Activated CD4-positive, alpha-beta T cell treated with anti-CD3 and anti-CD28 coated beads, Interleukin-2, amount 50 U/mL, for 1 hour (primary cell): Measurements from ENCODE around the gene OFD1.
"Not testable (repeated sequence)": the region's sequence is repeated elsewhere in the genome, so short reads cannot be mapped to it uniquely, and the experiment has no call there.

Source experiments
- DNase-seq: peaks from one replicate; pipeline ENCODE4 v3.0.0-alpha.2; 2020

OFD1 gene

GRCh38 chrX:13702111-13702789, 32.3 kb upstream of the OFD1 start:
- DNase-seq: no peak

- no peak for DNase-seq
These were observed 31.4 kb upstream of the OFD1 start for GRCh38 chrX:13703135-13703534.

GRCh38 chrX:13703589-13703988, 31.0 kb upstream of the OFD1 start:
- no peak for DNase-seq

GRCh38 chrX:13711141-13711540, 23.4 kb upstream of the OFD1 start:
- DNase-seq: no peak

- DNase-seq: no peak
These were observed 18.1 kb upstream of the OFD1 start for GRCh38 chrX:13716455-13716854.

GRCh38 chrX:13716905-13717304, 17.6 kb upstream of the OFD1 start:
- DNase-seq: peak; percentile 40

- no peak for DNase-seq
These were observed 16.7 kb upstream of the OFD1 start for GRCh38 chrX:13717700-13718472.

- DNase-seq: no peak
These were observed 15.2 kb upstream of the OFD1 start for GRCh38 chrX:13719192-13719856.

GRCh38 chrX:13721371-13721770, 13.2 kb upstream of the OFD1 start:
- DNase-seq: no peak

- no peak for DNase-seq
These were observed 12.6 kb upstream of the OFD1 start for GRCh38 chrX:13721819-13722519.

- peak; percentile 48 for DNase-seq
These were observed 9.7 kb upstream of the OFD1 start for GRCh38 chrX:13724878-13725277.

GRCh38 chrX:13726583-13726982, 8.0 kb upstream of the OFD1 start:
- DNase-seq: not testable (repeated sequence)

GRCh38 chrX:13730523-13730922, 4.0 kb upstream of the OFD1 start:
- DNase-seq: not testable (repeated sequence)

- DNase-seq: no peak
These were observed 2.1 kb upstream of the OFD1 start for GRCh38 chrX:13732246-13733067.

GRCh38 chrX:13733506-13733905, 1.0 kb upstream of the OFD1 start:
- DNase-seq: no peak

GRCh38 chrX:13741695-13742094, 7.1 kb downstream of the OFD1 start:
- DNase-seq: no peak

GRCh38 chrX:13742397-13743176, 8.0 kb downstream of the OFD1 start:
- peak; percentile 20 for DNase-seq

- DNase-seq: peak; percentile 20
These were observed 13.3 kb downstream of the OFD1 start for GRCh38 chrX:13747836-13748235.

GRCh38 chrX:13748486-13748885, 13.9 kb downstream of the OFD1 start:
- no peak for DNase-seq

- DNase-seq: no peak
These were observed 15.7 kb downstream of the OFD1 start for GRCh38 chrX:13750204-13750603.

GRCh38 chrX:13750812-13751211, 16.3 kb downstream of the OFD1 start:
- no peak for DNase-seq

GRCh38 chrX:13752141-13752540, 17.6 kb downstream of the OFD1 start:
- no peak for DNase-seq
